ENCODE measurements around the gene PKLR.
"Not testable (repeated sequence)": the region's sequence is repeated elsewhere in the genome, so short reads cannot be mapped to it uniquely, and the experiment has no call there.

The PKLR gene

DNA sequence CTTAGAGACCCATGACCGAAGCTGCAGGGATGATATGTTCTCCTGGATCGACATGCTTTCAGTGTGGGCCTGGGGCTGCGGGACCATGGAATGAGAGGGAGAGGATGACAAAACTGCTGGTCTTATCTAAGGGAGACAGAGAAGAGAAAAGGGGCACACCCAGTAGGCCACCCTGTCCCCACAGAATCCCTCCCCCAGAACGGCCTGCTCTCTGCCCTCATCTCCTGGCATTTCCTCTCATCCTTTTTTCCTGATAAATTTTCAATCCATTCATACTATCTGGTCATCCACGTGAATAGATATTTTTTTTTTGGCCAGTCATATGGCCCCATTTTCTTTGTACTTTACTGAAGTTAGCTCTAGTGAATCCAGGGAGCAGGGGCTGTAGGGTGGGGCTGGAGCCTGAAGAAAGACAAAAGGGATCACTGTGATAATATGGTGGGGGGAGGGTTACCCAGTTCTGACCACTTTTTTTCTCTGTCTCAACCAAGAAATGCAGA is at the start of gene PKLR:
Gene PKLR, minus strand, starts transcription at position 97 of the 500 bp plus-strand sequence. Its CDS starts 43 bp downstream, at position 54.
- DNase-seq: no peak

DNA sequence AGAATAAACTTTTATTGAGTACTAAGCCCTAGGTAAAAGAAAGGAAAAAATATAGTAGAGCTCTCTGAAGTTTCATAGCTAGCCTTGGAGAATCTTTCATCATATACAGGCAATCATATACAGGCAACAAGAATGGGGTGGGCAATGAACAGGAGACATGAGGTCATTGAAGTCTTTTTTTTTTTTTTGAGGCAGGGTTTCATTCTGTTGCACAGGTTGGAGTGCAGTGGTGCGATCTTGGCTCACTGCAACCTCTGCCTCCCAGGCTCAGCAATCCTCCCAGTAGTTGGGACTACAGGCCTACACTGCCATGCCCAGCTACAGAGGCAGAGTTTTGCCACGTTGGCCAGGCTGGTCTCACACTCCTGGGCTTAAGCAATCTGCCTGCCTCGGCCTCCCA is 41.6 kb upstream of the PKLR start:
- DNase-seq: no peak

DNA sequence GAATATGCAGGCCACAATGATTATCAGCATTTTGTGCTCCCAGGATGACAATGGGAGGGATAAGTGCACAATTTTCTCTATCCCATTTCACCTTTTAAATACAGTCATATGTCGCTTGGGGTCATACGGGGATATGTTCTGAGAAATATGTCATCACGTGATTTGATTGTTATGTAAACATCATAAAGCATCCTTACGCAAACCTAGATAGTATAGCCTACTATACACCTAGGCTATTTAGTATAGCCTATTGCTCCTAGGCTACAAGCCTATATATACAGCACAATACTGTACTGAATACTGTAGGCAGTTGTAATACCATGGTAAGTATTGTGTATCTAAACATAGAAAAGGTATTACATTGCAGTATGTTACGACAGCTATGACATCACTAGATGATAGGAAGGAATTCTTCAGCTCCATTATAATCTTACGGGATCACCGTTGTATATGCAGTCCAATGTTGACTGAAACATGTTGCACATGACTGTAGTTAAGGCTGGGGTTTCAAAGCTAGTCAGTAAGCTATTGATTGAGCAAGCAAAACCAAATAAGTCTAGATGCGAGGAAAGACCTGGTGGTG is 38.4 kb upstream of the PKLR start:
- no peak for DNase-seq

DNA sequence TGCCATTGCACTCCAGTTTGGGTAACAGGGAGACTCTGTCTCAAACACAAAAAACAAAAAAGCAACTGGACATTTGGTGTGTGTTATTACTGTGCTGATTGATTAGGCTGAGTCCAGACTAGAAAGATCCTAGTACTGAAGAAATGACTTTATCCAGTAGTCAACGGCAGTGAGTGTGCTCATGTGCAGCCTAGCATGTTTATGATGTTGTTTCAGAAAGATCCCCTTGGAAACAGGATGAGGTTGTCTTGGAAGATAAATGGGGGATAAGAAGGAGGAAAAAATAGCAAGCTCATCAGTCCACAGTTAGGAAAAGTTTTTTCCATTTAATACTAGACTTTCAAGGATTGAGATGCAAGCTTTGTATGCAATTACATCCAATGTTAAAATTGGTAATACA is 33.7 kb upstream of the PKLR start:
- no peak for DNase-seq

DNA sequence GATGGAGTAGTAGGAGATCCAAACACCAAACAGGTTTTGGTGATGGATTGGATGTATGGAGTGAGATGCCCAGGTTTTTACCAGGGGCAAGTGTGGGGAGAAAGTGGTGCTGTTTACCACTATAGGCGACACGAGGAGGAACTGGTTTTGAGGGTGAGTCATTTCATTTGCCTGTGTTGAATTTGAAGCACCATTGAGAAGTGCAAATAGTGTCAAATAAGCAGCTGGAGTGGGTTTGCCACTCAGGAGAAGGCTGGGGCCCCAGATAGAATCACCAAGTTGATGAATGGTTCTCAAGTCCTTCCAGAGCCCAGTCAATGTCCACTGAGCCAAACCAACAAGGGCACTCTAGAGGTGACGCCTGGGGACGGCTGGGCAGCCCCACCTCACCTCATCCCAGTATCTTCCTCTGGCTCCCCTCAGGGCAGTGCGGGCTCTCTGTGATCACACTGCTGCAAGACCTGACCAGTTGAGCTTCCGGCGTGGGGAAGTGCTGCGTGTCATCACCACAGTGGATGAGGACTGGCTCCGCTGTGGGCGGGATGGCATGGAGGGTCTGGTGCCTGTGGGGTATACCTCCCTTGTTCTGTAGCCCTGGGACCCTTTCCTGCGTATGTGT is 28.9 kb upstream of the PKLR start:
- DNase-seq: no peak

DNA sequence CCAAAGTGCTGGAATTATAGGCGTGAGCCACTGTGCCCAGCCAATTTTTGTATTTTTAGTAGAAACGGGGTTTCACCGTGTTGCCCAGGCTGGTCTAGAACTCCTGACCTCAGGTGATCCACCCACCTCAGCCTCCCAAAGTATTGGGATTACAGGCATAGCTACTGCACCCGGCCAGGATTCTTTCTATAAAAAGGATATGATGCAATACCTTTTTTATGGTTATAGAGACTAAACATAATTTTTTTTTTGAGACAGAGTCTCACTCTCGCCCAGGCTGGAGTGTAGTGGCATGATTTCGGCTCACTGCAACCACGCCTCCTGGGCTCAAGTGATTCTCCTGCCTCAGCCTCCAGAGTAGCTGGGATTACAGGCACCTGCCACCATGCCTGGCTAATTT is 27.6 kb upstream of the PKLR start:
- DNase-seq: not testable (repeated sequence)

DNA sequence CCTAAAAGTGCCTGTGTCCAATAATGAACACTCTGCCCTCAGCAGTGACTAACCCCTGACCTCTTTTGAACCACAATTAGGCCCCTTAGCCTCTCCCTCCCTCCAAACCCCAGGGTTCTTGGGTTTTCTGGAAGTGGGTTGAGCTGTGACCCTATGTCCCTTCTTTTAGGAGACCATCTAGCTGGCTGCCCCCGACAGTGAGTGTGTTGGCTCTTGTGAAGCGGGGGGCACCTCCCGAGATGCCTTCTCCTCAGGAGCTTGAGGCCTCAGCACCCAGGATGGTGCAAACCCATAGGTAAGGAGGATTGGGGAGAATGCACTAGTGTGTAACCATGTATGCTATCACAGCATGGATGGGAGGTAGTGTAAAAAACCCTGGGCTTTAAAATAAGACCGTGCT is 26.7 kb upstream of the PKLR start:
- no peak for DNase-seq

DNA sequence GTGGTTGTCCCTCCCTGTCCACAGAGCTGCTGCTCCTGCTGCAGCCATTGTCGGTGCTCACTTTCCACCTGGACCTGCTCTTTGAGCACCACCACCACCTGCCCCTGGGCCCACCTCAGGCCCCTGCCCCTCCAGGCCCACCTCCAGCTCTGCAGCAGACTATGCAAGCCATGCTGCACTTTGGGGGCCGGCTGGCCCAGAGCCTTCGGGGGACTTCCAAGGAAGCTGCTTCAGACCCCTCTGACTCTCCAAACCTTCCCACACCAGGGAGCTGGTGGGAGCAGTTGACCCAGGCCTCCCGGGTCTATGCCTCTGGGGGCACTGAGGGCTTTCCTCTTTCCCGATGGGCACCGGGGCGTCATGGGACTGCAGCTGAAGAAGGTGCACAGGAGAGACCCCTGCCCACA is 25.4 kb upstream of the PKLR start:
- no peak for DNase-seq

DNA sequence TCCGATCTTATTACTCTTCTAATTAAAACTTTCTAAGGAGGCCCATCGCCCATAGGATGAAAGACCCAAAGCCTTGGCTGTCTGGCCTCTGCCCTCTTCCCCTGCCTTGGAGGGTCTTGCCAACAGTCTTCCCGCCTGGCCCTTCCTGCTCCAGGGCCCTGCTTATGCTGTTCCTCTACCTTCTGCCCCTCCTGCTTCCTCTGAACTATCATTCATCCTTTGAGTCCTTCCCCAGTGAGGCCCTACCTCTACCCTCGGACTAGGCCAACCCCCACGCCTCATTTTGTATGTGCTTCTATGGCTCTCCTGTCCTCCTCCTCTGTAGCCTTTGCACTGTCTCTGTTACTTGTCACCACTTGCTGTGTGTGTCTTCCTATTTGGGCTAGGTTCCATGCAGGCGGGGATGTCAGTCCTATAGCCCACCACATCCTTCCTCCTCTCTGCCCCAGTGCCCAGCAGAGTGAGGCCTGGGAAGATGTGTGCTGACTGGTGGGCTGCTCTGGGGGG is 24.8 kb upstream of the PKLR start:
- DNase-seq: no peak

DNA sequence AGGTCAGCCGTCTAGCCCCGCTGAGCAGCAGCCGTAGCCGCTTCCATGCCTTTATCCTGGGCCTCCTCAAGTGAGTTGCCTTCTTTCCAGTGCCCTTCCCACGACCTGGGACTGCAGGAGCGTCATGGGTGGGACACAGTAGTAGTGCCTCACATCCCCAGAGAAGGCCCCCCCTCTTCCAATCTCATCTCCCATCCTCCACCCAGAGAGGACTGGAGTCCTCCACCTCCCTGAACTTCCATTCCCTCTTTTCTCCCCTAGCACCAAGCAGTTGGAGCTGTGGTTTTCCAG is 24.3 kb upstream of the PKLR start:
- no peak for DNase-seq

DNA sequence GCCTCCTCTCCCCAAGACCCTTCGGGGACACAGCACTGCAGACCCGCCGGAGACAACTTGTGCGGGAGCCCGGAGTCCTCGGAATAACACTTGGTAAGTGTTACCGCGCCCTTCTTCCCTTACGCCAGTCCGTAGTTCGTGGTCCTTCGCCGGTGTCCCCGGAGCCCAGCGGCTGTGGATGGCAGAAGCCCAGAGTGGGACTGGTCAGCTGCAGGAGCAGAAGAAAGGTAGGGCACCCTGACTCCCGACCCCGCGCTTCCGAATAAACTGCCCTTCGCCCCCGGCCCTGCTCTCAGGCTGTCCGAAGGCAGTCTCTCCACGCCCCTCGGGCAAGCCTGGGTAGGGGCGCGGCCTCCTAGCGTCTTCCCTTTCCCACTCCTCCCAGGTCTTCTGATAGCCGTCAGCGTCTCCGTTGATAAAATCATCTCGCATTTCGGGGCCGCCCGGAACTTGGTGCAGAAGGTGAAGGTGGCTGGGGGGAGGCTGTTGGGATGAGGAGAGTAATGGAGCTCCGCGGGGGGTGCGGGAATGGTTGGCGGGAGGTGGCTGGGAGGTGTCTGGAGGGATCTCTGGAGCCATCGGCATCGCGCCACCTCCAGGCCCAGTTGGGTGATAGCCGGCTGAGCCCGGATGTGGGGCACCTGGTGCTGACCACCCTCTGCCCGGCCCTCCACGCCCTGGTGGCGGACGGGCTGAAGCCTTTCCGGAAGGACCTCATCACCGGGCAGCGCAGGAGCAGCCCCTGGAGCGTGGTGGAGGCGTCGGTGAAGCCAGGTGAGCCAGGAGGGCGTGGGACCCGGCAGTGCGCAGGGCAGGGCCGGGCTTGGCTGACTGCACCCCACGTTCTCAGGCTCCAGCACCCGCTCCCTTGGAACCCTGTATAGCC is 23.7 kb upstream of the PKLR start:
- DNase-seq: no peak

DNA sequence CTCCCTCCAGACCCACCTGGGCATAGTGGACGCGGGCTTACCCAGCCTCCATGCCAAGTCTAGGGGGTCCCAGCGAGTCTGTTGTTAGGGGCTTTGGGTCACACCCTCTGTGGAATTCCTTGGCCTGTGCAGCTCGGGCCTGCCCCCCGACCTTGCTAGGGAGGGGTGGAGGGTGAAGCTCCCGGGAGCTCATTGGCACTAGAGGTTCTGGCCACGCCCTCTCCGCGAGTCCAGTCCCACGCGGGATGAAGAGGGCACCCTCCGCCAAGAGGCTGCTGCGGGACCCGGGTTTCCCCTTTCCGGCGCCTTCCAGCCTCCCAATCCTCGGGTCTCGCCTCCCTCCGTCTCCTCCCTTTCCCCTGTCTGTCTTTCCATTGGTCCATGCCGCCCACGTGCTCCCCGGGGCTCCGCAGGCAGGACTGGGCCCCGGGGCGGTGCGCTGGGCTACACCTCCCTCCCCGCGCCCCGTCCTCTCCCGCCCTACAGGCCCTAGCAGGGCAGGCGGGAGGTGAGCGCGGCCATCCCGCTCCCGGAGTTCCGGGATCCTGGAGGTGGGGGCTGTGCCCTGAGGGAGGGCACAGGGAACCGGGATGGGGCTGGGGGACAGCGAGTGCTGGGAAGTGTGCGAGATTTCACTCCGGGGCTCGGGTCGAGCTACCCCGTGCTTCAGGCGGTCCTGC is 22.9 kb upstream of the PKLR start:
- peak; percentile 89 to 91 for DNase-seq

DNA sequence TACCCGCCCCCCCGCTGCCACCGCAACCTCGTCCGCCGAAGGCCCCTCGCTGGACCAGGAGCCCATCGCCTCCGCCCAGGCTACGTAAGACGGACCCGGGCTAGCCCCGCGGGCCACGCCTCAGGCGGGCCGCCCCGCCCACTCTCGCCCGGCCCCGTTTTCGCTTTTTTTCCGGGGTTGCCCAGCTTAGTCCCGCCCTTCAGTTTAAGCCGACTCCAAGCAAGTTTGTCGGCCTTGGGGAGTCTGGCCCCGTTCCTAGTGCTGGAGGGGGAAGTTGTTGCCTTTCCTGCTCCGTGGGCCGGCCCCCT is 22.4 kb upstream of the PKLR start:
- DNase-seq: peak; percentile 83 to 87

DNA sequence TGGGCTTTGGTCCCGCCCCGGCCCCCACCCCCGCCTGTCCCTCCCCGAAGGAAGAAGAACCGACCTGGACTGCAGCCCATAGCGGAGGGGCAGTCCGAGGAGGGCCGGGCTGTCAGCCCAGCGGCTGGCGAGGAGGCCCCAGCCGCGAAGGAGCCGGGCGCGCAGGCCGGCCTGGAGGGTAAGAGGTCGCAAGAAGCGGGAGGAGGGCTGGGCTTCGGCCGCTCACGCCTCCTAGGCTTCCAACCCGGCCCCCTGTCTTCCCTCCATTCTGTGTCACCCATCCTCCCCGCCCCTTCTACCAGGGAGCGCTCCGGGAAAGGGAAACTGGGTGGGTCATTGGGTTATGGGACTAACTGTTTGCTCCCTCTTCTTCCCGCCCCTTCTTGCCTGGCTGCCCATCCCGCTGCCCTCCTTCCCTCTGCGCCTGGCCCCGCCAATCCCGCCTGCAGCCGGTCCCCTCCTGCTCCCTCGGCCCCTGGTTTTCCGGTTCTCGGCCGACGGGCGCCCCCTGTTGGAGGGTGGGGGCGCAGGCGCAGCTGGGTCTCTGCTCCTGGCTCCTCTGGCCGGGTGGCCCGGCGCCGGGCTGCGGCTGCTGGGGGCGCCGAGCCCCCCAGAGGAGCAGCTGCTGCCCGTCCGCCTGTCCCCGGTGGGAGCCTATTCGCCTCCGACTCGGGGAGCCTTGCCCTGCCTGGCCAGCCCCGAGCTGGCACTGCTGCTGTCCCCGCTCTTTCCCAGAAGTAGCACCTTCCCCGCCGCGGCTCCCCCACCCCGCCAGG is 21.9 kb upstream of the PKLR start:
- DNase-seq: peak; percentile 76 to 84

DNA sequence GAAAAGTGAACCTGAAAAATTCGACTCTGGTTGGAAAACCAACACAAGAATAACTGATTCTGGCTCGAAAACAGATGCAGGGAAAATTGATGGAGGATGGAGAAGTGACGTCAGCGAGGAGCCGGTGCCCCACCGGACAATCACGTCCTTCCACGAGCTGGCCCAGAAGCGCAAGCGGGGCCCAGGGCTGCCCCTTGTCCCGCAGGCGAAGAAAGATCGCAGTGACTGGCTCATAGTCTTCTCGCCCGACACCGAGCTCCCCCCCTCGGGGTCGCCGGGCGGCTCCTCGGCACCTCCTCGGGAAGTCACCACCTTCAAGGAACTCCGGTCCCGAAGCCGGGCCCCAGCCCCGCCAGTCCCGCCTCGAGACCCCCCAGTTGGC is 21.3 kb upstream of the PKLR start:
- DNase-seq: no peak

DNA sequence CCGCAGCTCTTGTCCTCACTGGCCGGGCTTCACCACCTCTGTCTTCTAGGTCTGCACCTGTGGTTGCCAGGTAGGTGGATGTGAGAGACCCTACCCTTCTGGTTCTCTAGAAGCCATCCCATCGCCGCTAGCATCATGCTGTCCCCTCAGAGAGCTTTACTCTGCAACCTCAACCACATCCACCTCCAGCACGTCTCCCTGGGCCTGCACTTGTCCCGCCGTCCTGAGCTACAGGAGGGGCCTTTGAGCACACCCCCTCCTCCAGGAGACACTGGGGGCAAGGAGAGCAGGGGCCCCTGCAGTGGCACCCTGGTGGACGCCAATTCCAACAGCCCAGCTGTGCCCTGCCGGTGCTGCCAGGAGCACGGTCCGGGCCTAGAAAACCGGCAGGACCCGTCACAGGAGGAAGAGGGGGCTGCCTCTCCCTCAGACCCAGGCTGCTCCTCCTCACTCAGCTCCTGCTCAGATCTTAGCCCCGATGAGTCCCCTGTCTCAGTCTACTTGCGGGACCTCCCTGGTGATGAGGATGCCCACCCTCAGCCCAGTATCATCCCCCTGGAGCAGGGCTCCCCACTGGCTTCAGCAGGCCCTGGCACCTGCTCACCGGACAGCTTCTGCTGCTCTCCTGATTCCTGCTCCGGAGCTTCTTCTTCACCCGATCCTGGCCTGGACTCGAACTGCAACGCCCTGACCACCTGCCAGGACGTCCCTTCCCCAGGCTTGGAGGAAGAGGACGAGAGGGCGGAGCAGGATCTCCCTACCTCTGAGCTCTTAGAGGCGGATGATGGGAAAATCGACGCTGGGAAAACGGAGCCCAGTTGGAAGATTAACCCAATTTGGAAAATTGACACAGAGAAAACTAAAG is 20.6 kb upstream of the PKLR start:
- DNase-seq: no peak

DNA sequence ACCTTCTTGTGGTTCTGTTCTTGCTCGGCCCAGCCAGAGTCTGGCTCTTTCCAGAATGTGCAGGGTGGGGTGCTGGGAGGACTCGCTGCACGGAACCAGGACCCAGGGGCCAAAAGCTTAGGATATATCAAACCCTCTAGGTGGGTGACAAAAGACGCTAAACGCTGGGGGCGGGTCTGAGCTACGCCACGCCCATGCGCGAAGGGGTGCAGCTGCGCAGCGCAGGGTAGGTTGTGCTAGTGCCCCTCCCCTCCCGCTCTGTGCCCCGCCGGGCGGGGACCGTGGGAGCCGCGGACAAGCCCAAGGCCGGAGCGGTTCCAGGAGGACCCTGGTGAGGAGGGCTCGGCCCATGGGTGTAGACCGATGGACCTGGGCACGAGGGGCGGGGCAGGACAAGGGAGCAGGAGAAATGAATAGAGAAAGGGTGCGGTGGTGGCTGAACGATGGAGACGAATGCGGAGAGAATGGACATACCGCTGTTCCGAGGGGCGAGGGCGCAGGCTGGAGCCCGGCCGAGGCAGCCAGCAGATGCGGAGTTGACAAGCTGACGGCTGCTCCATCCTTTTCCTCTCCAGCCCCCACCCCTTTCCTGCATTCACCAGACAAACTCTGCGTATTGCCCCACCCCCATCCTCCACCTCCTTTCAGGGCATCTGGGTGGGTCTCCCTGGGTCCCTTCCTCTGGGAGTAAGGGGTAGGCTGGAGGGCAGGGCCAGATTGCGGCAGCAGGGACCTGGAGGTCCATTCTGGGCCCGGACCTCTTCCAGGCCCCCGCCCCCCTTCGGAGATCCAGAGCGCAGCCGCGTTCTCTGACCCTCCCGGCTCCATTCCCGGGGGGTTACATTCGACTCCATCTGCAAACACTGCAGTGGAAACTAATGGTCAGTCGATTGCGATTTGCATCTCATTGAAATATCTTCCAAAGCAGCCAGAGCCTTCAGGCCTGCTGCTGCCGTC is 19.7 kb upstream of the PKLR start, which contains the start of gene RUSC1:
Gene RUSC1, plus strand, starts transcription at position 234 of the 957 bp plus-strand sequence. CDS start 880 bp downstream, outside the sequence.
- peak; percentile 71 to 76 for DNase-seq

DNA sequence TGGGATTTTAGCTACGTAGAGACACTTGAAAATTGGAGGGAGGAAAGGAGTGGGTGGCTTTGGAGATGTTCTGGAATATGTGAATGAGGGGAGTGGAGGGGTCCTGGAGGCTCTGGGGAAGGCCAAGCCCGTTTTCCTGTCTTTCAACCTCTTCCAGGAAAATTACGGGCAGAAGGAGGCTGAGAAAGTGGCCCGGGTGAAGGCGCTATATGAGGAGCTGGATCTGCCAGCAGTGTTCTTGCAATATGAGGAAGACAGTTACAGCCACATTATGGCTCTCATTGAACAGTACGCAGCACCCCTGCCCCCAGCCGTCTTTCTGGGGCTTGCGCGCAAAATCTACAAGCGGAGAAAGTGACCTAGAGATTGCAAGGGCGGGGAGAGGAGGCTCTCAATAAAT is 19.0 kb upstream of the PKLR start:
- DNase-seq: peak in 1 of 2 donors; percentile 12

DNA sequence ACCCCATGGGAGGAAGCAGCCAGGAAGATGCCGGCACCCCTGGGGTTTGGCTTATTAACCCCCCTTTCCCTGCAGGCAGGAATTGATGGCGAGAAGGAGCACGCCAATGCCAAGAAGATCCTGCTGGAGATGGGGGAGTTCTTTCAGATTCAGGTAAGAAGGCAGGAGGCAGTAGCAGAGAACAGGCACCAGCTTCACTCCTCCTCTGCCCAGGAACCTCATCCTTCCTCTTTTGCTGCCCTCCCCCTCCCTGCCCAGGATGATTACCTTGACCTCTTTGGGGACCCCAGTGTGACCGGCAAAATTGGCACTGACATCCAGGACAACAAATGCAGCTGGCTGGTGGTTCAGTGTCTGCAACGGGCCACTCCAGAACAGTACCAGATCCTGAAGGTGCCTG is 18.3 kb upstream of the PKLR start:
- no peak for DNase-seq

DNA sequence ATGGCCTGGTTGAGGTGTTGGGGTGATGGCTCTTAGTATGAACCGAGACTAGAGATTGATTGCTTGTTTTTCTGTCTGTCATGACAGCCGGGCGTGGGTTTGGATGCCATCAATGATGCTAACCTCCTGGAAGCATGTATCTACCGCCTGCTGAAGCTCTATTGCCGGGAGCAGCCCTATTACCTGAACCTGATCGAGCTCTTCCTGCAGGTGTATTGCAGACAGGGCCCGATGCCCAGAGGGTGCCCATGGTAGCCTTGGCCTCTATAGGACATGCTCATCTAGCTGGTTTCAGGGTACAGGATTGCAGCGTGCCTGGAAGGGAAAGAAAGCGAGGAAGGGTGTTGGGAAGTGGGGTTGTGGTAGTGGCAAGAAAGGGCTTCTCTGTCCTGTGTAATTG is 16.8 kb upstream of the PKLR start:
- DNase-seq: no peak

All from CD4-positive, alpha-beta T cell treated with Interleukin-4 for 1 hour (primary cell).